ENCODE data around the gene ALPG. TPM values are rescaled to one million over a fixed set of nuclear protein-coding genes. Genes with fewer than 3 reads are reported as not detected.

The ALPG gene
- total and polyA plus RNA-seq, 2 of the 13 experiments (the other 11 are each of a cell fraction or from before 2014, with no cell fraction given), result not detected

DNA sequence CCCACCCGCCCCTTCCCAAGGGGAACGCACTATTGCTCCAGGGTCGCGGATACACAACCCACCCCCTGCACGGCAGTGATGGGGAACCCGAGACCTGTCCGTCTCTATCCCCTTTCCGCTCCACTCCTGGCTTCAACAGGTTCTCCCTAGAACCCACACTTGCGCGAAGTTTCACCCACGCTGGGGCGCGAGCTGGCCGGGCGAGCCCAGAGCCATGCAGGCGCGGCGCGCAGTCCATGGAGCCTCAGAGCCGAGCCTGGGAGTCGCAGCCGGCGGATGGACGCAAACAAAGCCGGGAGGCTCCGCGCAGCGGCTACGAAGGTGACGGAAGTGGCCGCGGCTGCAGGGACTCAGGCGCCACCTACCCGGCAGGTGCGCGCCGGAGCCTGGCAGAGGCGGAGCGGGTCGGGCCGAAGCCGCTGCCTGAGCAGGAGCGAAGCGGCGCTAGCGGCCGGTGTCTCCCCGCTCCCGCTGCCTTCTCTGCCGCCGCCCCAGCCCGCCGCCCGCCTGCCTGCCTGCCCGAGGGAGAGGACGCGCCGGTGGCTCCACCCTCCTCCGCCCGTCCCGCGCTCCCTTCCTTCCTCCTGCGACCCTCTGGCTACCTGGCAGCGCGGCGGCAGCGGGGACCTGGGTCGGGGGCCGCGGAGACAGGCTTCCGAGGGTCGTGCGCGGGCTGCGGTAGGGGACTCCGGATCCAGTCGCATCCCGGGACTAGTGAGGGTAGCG lies 14.0 kb downstream of the ALPG start (continued):
- TF ChIP-seq, protein P1, sequence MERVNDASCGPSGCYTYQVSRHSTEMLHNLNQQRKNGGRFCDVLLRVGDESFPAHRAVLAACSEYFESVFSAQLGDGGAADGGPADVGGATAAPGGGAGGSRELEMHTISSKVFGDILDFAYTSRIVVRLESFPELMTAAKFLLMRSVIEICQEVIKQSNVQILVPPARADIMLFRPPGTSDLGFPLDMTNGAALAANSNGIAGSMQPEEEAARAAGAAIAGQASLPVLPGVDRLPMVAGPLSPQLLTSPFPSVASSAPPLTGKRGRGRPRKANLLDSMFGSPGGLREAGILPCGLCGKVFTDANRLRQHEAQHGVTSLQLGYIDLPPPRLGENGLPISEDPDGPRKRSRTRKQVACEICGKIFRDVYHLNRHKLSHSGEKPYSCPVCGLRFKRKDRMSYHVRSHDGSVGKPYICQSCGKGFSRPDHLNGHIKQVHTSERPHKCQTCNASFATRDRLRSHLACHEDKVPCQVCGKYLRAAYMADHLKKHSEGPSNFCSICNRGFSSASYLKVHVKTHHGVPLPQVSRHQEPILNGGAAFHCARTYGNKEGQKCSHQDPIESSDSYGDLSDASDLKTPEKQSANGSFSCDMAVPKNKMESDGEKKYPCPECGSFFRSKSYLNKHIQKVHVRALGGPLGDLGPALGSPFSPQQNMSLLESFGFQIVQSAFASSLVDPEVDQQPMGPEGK (CRISPR knock-in tag; IDR thresholded peaks at IDR 0.05), result no peak
- TF ChIP-seq ZNF558 (CRISPR knock-in tag; IDR thresholded peaks at IDR 0.05; ENCODE audit: borderline replicate concordance) (no peak), PHF20 (CRISPR knock-in tag; IDR thresholded peaks at IDR 0.05) (no peak), ZNF768 (CRISPR knock-in tag; IDR thresholded peaks at IDR 0.05) (peak; percentile 44; the same call in 1 of the 2 replicates), GTF3A (CRISPR knock-in tag; conservative IDR thresholded peaks at IDR 0.05) (0 out of 2 replicates have a peak, but pooled peaks have one; percentile 49), ZNF343 (CRISPR knock-in tag; IDR thresholded peaks at IDR 0.05) (peak; percentile 76; the same call in 1 of the 2 replicates), PHB2 (IDR thresholded peaks at IDR 0.05; ENCODE audit: partially characterized antibody) (no peak), HNRNPLL (IDR thresholded peaks at IDR 0.05; ENCODE audit: low read depth, low read length, poor library complexity, severe bottlenecking) (peak; percentile 100), SMC3 (IDR thresholded peaks at IDR 0.05; ENCODE audit: low read length) (no peak), ERF (CRISPR knock-in tag; IDR thresholded peaks at IDR 0.05) (0 out of 2 replicates have a peak, but pooled peaks have one; percentile 34), ZHX2 (IDR thresholded peaks at IDR 0.05; ENCODE audit: low read depth) (no peak), ZHX2 (CRISPR knock-in tag; IDR thresholded peaks at IDR 0.05; ENCODE audit: borderline replicate concordance) (no peak), ZNF614 (CRISPR knock-in tag; IDR thresholded peaks at IDR 0.05; ENCODE audit: borderline replicate concordance) (no peak), ZNF121 (CRISPR knock-in tag; IDR thresholded peaks at IDR 0.05) (no peak), ZNF138 (CRISPR knock-in tag; IDR thresholded peaks at IDR 0.05; ENCODE audit: low read depth) (no peak), NBN (conservative IDR thresholded peaks at IDR 0.05) (no peak), BRCA1 (CRISPR knock-in tag; IDR thresholded peaks at IDR 0.05) (no peak)
- TF ChIP-seq, protein P2, sequence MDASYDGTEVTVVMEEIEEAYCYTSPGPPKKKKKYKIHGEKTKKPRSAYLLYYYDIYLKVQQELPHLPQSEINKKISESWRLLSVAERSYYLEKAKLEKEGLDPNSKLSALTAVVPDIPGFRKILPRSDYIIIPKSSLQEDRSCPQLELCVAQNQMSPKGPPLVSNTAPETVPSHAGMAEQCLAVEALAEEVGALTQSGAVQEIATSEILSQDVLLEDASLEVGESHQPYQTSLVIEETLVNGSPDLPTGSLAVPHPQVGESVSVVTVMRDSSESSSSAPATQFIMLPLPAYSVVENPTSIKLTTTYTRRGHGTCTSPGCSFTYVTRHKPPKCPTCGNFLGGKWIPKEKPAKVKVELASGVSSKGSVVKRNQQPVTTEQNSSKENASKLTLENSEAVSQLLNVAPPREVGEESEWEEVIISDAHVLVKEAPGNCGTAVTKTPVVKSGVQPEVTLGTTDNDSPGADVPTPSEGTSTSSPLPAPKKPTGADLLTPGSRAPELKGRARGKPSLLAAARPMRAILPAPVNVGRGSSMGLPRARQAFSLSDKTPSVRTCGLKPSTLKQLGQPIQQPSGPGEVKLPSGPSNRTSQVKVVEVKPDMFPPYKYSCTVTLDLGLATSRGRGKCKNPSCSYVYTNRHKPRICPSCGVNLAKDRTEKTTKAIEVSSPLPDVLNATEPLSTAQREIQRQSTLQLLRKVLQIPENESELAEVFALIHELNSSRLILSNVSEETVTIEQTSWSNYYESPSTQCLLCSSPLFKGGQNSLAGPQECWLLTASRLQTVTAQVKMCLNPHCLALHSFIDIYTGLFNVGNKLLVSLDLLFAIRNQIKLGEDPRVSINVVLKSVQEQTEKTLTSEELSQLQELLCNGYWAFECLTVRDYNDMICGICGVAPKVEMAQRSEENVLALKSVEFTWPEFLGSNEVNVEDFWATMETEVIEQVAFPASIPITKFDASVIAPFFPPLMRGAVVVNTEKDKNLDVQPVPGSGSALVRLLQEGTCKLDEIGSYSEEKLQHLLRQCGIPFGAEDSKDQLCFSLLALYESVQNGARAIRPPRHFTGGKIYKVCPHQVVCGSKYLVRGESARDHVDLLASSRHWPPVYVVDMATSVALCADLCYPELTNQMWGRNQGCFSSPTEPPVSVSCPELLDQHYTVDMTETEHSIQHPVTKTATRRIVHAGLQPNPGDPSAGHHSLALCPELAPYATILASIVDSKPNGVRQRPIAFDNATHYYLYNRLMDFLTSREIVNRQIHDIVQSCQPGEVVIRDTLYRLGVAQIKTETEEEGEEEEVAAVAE (CRISPR knock-in tag; IDR thresholded peaks at IDR 0.05; ENCODE audit: borderline replicate concordance), result no peak

Data from HepG2 (cell line).